GM12864 (cell line): ENCODE results near the gene INPPL1.
"Not testable (repeated sequence)": the region's sequence is repeated elsewhere in the genome, so short reads cannot be mapped to it uniquely, and the experiment has no call there.

Experiments used
- DNase-seq: peaks from one replicate; pipeline ENCODE4 v3.0.0-alpha.2; 2011; ENCODE audit warnings: low read depth
- H3K4me3 ChIP-seq: 2 replicates; pipeline ENCODE4 v1.5.1; 2011; ENCODE audit warnings: mild to moderate bottlenecking, low read depth, low read length, control low read depth
- CTCF ChIP-seq: IDR thresholded peaks from 2 replicates; pipeline ENCODE4 v1.5.1; 2011; ENCODE audit warnings: low read depth, mild to moderate bottlenecking, moderate library complexity, low read length, control low read depth, inconsistent platforms; ENCODE audit errors: missing control alignments

The INPPL1 gene

GRCh38 chr11:72203163-72203562, 21.4 kb upstream of the INPPL1 start:
- H3K4me3 ChIP-seq, result no peak overlapping the region
- no peak for DNase-seq
- TF ChIP-seq CTCF, result no peak

GRCh38 chr11:72204886-72205285, 19.7 kb upstream of the INPPL1 start:
- no peak overlapping the region for H3K4me3 ChIP-seq
- no peak for DNase-seq
- TF ChIP-seq CTCF, result no peak

- DNase-seq, H3K4me3 ChIP-seq: not testable (repeated sequence)
Measured at GRCh38 chr11:72206794-72207193, 17.8 kb upstream of the INPPL1 start.

GRCh38 chr11:72208281-72208680, 16.3 kb upstream of the INPPL1 start:
- no peak for DNase-seq
- TF ChIP-seq CTCF, result no peak
- no peak overlapping the region for H3K4me3 ChIP-seq

GRCh38 chr11:72209101-72209500, 15.5 kb upstream of the INPPL1 start:
- TF ChIP-seq CTCF, result no peak
- H3K4me3 ChIP-seq, result no peak overlapping the region
- DNase-seq, result no peak

GRCh38 chr11:72216638-72217037, 7.9 kb upstream of the INPPL1 start, which contains the start of gene FOLR2:
FOLR2 (plus strand) TSS chr11:72216794; CDS start chr11:72218585, 1,791 bp downstream.
- DNase-seq, result no peak
- no peak for TF ChIP-seq CTCF
- no peak within 1 kb of the TSS for H3K4me3 ChIP-seq

GRCh38 chr11:72217841-72218240, 6.7 kb upstream of the INPPL1 start:
- TF ChIP-seq CTCF, result no peak
- DNase-seq, result no peak

More at GRCh38 chr11:72217841-72218240, 6.7 kb upstream of the INPPL1 start:
- H3K4me3 ChIP-seq, result no peak overlapping the region
